IMR-90 (cell line): Measurements from ENCODE around the gene KLRB1. TPM values are rescaled to one million over a fixed set of nuclear protein-coding genes. Genes with fewer than 3 reads are reported as not detected.

Source experiments
- ATAC-seq: fragments of 200-7000 bp; cut with Tn5 transposase; 2 replicates; pipeline ENCODE4 v1.9.1; 2020; ENCODE audit warnings: low read depth, mild to moderate bottlenecking, moderate library complexity
- BruUV-seq: library from RNA; stranded (reverse); fragments of 400-500 nt; replicated peaks from 2 replicates; lab custom pipeline; 2021; lab: Mats Ljungman, UMichigan
- CTCF ChIA-PET: fragments of 300-600 bp; formaldehyde crosslinking; extraction: SDS; loops from one replicate; lab custom pipeline; 2021; ENCODE audit warnings: antibody characterized with exemption; lab: Yijun Ruan, JAX
- POLR2A ChIA-PET: fragments of 300-600 bp; sonication (Branson Sonifier 250); formaldehyde crosslinking; loops from one replicate; lab custom pipeline; 2022; ENCODE audit warnings: antibody characterized with exemption; ENCODE audit not compliant: unreplicated experiment; lab: Charles Lee
- DNase-seq: peaks from one replicate; pipeline ENCODE4 v3.0.0; 2013
- H2AFZ ChIP-seq: replicated peaks from 2 replicates; pipeline ENCODE3; 2013; ENCODE audit warnings: low read length, mild to moderate bottlenecking; ENCODE audit not compliant: poor library complexity
- H2AK5ac ChIP-seq: 2 replicates; pipeline ENCODE4 v1.6.1; 2013; ENCODE audit warnings: low read depth, low read length, inconsistent platforms
- H2AK9ac ChIP-seq: replicated peaks from 2 replicates; pipeline ENCODE3; 2013; ENCODE audit warnings: mild to moderate bottlenecking, low read depth, low read length, moderate library complexity; ENCODE audit not compliant: poor library complexity
- H2BK120ac ChIP-seq: 2 replicates; pipeline ENCODE4 v1.6.1; 2013; ENCODE audit warnings: low read depth, low read length, inconsistent platforms
- H2BK15ac ChIP-seq: 3 replicates; pipeline ENCODE4 v1.6.1; 2013; ENCODE audit warnings: low read depth, low read length, inconsistent platforms
- H2BK20ac ChIP-seq: 2 replicates; pipeline ENCODE4 v1.6.1; 2013; ENCODE audit warnings: low read depth, mild to moderate bottlenecking, inconsistent platforms, low read length, moderate library complexity
- H2BK5ac ChIP-seq: 2 replicates; pipeline ENCODE4 v1.6.1; 2013; ENCODE audit warnings: mild to moderate bottlenecking, low read depth, low read length, inconsistent platforms; ENCODE audit not compliant: poor library complexity, severe bottlenecking
- H3K14ac ChIP-seq: replicated peaks from 2 replicates; pipeline ENCODE4 v1.6.1; 2013; ENCODE audit warnings: low read depth, low read length, inconsistent platforms
- H3K18ac ChIP-seq: 2 replicates; pipeline ENCODE4 v1.6.1; 2013; ENCODE audit warnings: low read depth, low read length, control low read depth
- H3K23ac ChIP-seq: 2 replicates; pipeline ENCODE4 v1.6.1; 2013; ENCODE audit warnings: low read depth, low read length, inconsistent platforms
- H3K27ac ChIP-seq: 2 replicates; pipeline ENCODE4 v1.5.1; 2013; ENCODE audit warnings: mild to moderate bottlenecking, control low read depth, low read length; ENCODE audit not compliant: insufficient read depth
- H3K27me3 ChIP-seq: 2 replicates; pipeline ENCODE4 v1.6.1; 2013; ENCODE audit warnings: low read length; ENCODE audit not compliant: control insufficient read depth, insufficient read depth
- H3K36me3 ChIP-seq: 2 replicates; pipeline ENCODE4 v1.6.1; 2013; ENCODE audit warnings: low read length, mixed read lengths; ENCODE audit not compliant: control insufficient read depth, insufficient read depth
- H3K4ac ChIP-seq: 2 replicates; pipeline ENCODE4 v1.6.1; 2013; ENCODE audit warnings: low read depth, low read length, inconsistent platforms
- H3K4me1 ChIP-seq: 2 replicates; pipeline ENCODE4 v1.6.1; 2013; ENCODE audit warnings: low read length, mixed read lengths; ENCODE audit not compliant: control insufficient read depth, insufficient read depth
- H3K4me2 ChIP-seq: 2 replicates; pipeline ENCODE4 v1.6.1; 2013; ENCODE audit warnings: low read depth, mild to moderate bottlenecking, control low read depth, low read length, moderate library complexity
- H3K4me3 ChIP-seq: 2 replicates; pipeline ENCODE4 v1.5.1; 2013; ENCODE audit warnings: low read depth, mild to moderate bottlenecking, control low read depth, low read length, moderate library complexity; ENCODE audit not compliant: insufficient read depth
- H3K56ac ChIP-seq: 2 replicates; pipeline ENCODE4 v1.6.1; 2013; ENCODE audit warnings: low read length, inconsistent platforms; ENCODE audit not compliant: insufficient read depth; ENCODE audit errors: extremely low read depth
- H3K79me1 ChIP-seq, 2 experiments: 2 replicates each; pipeline ENCODE4 v1.6.1; 2013; ENCODE audit warnings: low read length in 2 of 2, inconsistent platforms in 1 of 2, low read depth in 1 of 2
- H3K9ac ChIP-seq: 2 replicates; pipeline ENCODE4 v1.6.1; 2013; ENCODE audit warnings: low read depth, low read length, control low read depth
- H3K9me1 ChIP-seq: 2 replicates; pipeline ENCODE4 v1.6.1; 2013; ENCODE audit warnings: low read length, inconsistent platforms; ENCODE audit not compliant: insufficient read depth
- H3K9me3 ChIP-seq: 2 replicates; pipeline ENCODE4 v1.6.1; 2013; ENCODE audit warnings: low read length; ENCODE audit not compliant: control insufficient read depth, insufficient read depth
- H4K20me1 ChIP-seq: 2 replicates; pipeline ENCODE4 v1.6.1; 2013; ENCODE audit warnings: low read length, inconsistent platforms; ENCODE audit not compliant: insufficient read depth
- H4K5ac ChIP-seq: 2 replicates; pipeline ENCODE4 v1.6.1; 2013; ENCODE audit warnings: mild to moderate bottlenecking, low read depth, low read length, control low read depth
- H4K8ac ChIP-seq, 2 experiments: 2 replicates each; pipeline ENCODE4 v1.6.1; 2013; ENCODE audit warnings: low read depth in 2 of 2, low read length in 2 of 2, control low read depth in 1 of 2, inconsistent platforms in 1 of 2
- H4K91ac ChIP-seq: 2 replicates; pipeline ENCODE4 v1.6.1; 2013; ENCODE audit warnings: low read depth, low read length, inconsistent platforms; ENCODE audit not compliant: insufficient read depth
- CHD1 ChIP-seq: IDR thresholded peaks from 2 replicates; pipeline ENCODE4 v1.6.1; 2012; ENCODE audit warnings: low read depth, low read length, improper control_type of control experiment
- CTCF ChIP-seq: conservative IDR thresholded peaks from 2 replicates; pipeline ENCODE4 v1.5.1; 2012; ENCODE audit warnings: mild to moderate bottlenecking, low read depth, low read length, improper control_type of control experiment
- ELK1 ChIP-seq: fragments of 150-350 bp; IDR thresholded peaks from 2 replicates; pipeline ENCODE4 v1.6.1; 2016; ENCODE audit warnings: low read depth, mild to moderate bottlenecking, low read length, moderate library complexity, borderline replicate concordance
- FOS ChIP-seq: fragments of 150-350 bp; IDR thresholded peaks from 2 replicates; pipeline ENCODE4 v1.6.1; 2016; ENCODE audit warnings: low read depth, low read length
- MAFK ChIP-seq: IDR thresholded peaks from 2 replicates; pipeline ENCODE4 v1.6.1; 2012; ENCODE audit warnings: low read depth, low read length, improper control_type of control experiment
- MXI1 ChIP-seq: IDR thresholded peaks from 2 replicates; pipeline ENCODE4 v1.6.1; 2012; ENCODE audit warnings: low read depth, mild to moderate bottlenecking, low read length, moderate library complexity, borderline replicate concordance
- NFE2L2 ChIP-seq: fragments of 150-350 bp; IDR thresholded peaks from 2 replicates; pipeline ENCODE4 v1.6.1; 2016; ENCODE audit warnings: low read depth, mild to moderate bottlenecking, low read length
- POLR2A ChIP-seq: IDR thresholded peaks from 2 replicates; pipeline ENCODE4 v1.6.1; 2012; ENCODE audit warnings: mild to moderate bottlenecking, low read depth, low read length
- RAD21 ChIP-seq: IDR thresholded peaks from 2 replicates; pipeline ENCODE4 v1.6.1; 2012; ENCODE audit warnings: low read length, improper control_type of control experiment
- RCOR1 ChIP-seq: IDR thresholded peaks from 2 replicates; pipeline ENCODE4 v1.6.1; 2012; ENCODE audit warnings: mild to moderate bottlenecking, low read length, improper control_type of control experiment; ENCODE audit not compliant: insufficient replicate concordance
- RFX5 ChIP-seq: IDR thresholded peaks from 2 replicates; pipeline ENCODE4 v1.8.0; 2012; ENCODE audit warnings: low read depth, mild to moderate bottlenecking, low read length, moderate library complexity
- SMC3 ChIP-seq: fragments of 150-350 bp; IDR thresholded peaks from 2 replicates; pipeline ENCODE4 v1.6.1; 2016; ENCODE audit warnings: low read depth, mild to moderate bottlenecking, antibody characterized with exemption, low read length, moderate library complexity
- USF2 ChIP-seq: fragments of 150-350 bp; IDR thresholded peaks from 2 replicates; pipeline ENCODE4 v1.6.1; 2017; ENCODE audit warnings: mild to moderate bottlenecking, antibody characterized with exemption, low read length, low read depth
- dilution Hi-C: fragments of 300-500 bp; cut with HindIII; formaldehyde crosslinking; loops from one replicate; pipeline ENCODE4 v1.14.3; 2018; ENCODE audit warnings: low sequenced_read_pairs; ENCODE audit not compliant: unreplicated experiment
- in situ Hi-C: fragments of 300-500 bp; cut with MboI; formaldehyde crosslinking; loops from 3 replicates; pipeline ENCODE4 v1.14.3; 2019; ENCODE audit warnings: low sequenced_read_pairs, inconsistent platforms, mixed read lengths
- intact Hi-C: fragments of 100-400 bp; cut with micrococcal nuclease; formaldehyde crosslinking; loops from 2 replicates; pipeline ENCODE4 v1.10.0; 2022
- polyA plus RNA-seq, 3 experiments: library from polyadenylated mRNA; depleted of rRNA; stranded (reverse); fragments of >200 nt; gene quantifications; 2 replicates each; pipeline ENCODE4 v1.2.3, GENCODE V29; 2012; ENCODE audit warnings: low replicate concordance in 1 of 3
- total RNA-seq: library from RNA; depleted of rRNA; stranded (reverse); fragments of >200 nt; gene quantifications from 2 replicates; pipeline ENCODE4 v1.2.3, GENCODE V29; 2012

The KLRB1 gene
- total and polyA plus RNA-seq, 2 of the 4 experiments (the other 2 are of a cell fraction), result not detected

- no peak for DNase-seq
- dilution Hi-C loops, result no loop called here
These were observed 18.6 kb upstream of the KLRB1 start for GRCh38 chr12:9626291-9626690.

More at GRCh38 chr12:9626291-9626690, 18.6 kb upstream of the KLRB1 start:
- H4K5ac ChIP-seq, result no peak overlapping the region
- H3K27me3 ChIP-seq, result no peaks in the 10 kb centered on the region
- H3K23ac ChIP-seq, result no peak overlapping the region
- ChIA-PET POLR2A (no interaction called here), CTCF (no interaction called here)
- H3K9me3 ChIP-seq, result no peaks in the 10 kb centered on the region
- no peaks in the 10 kb centered on the region for H3K36me3 ChIP-seq
- no peak overlapping the region for H4K8ac ChIP-seq
- in situ Hi-C loops (loop anchor here (25.0 kb wide), 1 partner anchor 289 kb away; no protein-coding TSS in a partner anchor), intact Hi-C loops (no loop called here)
- H2AFZ ChIP-seq, result no peak overlapping the region
- no peaks in the 10 kb centered on the region for H3K4me1 ChIP-seq
- TF ChIP-seq RCOR1 (no peak), MXI1 (no peak), USF2 (no peak), MAFK (no peak), POLR2A (no peak), RFX5 (no peak), RAD21 (no peak), ELK1 (no peak), NFE2L2 (no peak), CHD1 (no peak), CTCF (no peak), FOS (no peak), SMC3 (no peak)
- H3K56ac ChIP-seq, result no peak overlapping the region
- H4K20me1 ChIP-seq, result no peaks in the 10 kb centered on the region
- H4K91ac ChIP-seq, result no peak overlapping the region
- H2BK15ac ChIP-seq, result no peak overlapping the region
- no peak overlapping the region for H3K4me2 ChIP-seq
- no peaks in the 10 kb centered on the region for H3K79me1 ChIP-seq
- no peak overlapping the region for H3K4me3 ChIP-seq
- H2AK5ac ChIP-seq, result no peak overlapping the region
- no peak overlapping the region for H3K4ac ChIP-seq
- H2BK20ac ChIP-seq, result no peak overlapping the region
- H2BK120ac ChIP-seq, result no peak overlapping the region
- no TSS peak for BruUV-seq
- no peak overlapping the region for H3K27ac ChIP-seq
- no peak overlapping the region for H3K18ac ChIP-seq
- no peak overlapping the region for H3K14ac ChIP-seq
- H2BK5ac ChIP-seq, result no peak overlapping the region
- no peak for ATAC-seq
- no peak overlapping the region for H2AK9ac ChIP-seq
- H3K9ac ChIP-seq, result no peak overlapping the region
- no peaks in the 10 kb centered on the region for H3K9me1 ChIP-seq
